ENCODE results near the gene APBB1. TPM values are rescaled to one million over a fixed set of nuclear protein-coding genes. Genes with fewer than 3 reads are reported as not detected.

APBB1 gene
- 10 to 100 TPM; 51.5 to 51.6 TPM for total RNA-seq
- polyA plus RNA-seq (2013, experiment 1 of 2) = 58.5 TPM
- polyA plus RNA-seq (2013, experiment 2 of 2) = 58.3 TPM
- long read RNA-seq, experiment 1, transcript APBB1-201 (14 exons, 2,636 nt) = major isoform, 5 of 28 reads
- long read RNA-seq, experiment 1, partial matches to known transcripts = 11 of 28 reads
- long read RNA-seq, experiment 1, other reads (novel, unspliced or antisense) = 10 of 28 reads
- long read RNA-seq, experiment 2, transcript APBB1-205 (3 exons, 1,229 nt) = minor isoform, 6 of 218 reads
- long read RNA-seq, experiment 2, transcript APBB1-201 (14 exons, 2,636 nt) = major isoform, 180 of 218 reads
- long read RNA-seq, experiment 2, partial matches to known transcripts = 5 of 218 reads
- long read RNA-seq, experiment 2, other reads (novel, unspliced or antisense) = 25 of 218 reads
- long read RNA-seq, experiment 3, transcript APBB1-201 (14 exons, 2,636 nt) = major isoform, 284 of 342 reads
- long read RNA-seq, experiment 3, partial matches to known transcripts = 11 of 342 reads
- long read RNA-seq, experiment 3, other reads (novel, unspliced or antisense) = 40 of 342 reads
- long read RNA-seq, experiment 4, transcript APBB1-201 (14 exons, 2,636 nt) = major isoform, 8 of 22 reads
- long read RNA-seq, experiment 4, partial matches to known transcripts = 5 of 22 reads
- long read RNA-seq, experiment 4, other reads (novel, unspliced or antisense) = 3 of 22 reads

DNA sequence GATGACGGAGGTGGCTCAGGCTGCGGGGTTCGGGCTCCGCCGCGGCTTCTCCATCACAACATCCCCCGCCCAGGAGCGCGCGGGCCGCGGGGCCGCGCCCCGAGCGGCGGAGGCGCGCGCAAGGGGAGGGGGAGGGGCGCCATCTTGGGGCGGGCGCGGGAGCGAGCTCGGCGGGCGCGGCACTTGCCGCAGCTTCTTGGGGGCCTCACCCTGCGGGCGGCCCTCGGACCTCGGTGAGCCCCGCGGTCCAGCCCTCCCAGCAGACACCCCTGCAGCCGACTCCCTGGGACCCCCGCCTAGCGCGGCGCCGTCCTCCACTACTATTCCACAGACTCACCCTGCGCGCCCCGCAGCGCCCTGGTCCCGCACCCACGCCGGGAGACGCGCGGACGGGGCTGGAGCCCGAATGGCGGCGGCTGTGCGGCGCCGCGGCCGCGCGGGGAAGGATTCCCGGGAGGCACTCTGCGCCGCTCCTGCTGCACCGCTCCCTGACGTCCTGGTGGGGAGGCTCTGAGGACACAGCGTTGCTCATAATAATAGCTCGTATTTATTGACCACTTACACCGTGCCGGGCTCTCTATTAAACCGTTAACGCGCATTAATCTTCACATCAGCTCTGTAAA lies at the start of gene APBB1:
APBB1 (minus strand) TSS at position 86 of the 623 bp plus-strand sequence. CDS start 7,747 bp downstream, outside the sequence.
- no peak within 1 kb of the TSS for H3K27ac ChIP-seq (ENCODE audit: low read depth, low read length)
- TF ChIP-seq, protein P1, sequence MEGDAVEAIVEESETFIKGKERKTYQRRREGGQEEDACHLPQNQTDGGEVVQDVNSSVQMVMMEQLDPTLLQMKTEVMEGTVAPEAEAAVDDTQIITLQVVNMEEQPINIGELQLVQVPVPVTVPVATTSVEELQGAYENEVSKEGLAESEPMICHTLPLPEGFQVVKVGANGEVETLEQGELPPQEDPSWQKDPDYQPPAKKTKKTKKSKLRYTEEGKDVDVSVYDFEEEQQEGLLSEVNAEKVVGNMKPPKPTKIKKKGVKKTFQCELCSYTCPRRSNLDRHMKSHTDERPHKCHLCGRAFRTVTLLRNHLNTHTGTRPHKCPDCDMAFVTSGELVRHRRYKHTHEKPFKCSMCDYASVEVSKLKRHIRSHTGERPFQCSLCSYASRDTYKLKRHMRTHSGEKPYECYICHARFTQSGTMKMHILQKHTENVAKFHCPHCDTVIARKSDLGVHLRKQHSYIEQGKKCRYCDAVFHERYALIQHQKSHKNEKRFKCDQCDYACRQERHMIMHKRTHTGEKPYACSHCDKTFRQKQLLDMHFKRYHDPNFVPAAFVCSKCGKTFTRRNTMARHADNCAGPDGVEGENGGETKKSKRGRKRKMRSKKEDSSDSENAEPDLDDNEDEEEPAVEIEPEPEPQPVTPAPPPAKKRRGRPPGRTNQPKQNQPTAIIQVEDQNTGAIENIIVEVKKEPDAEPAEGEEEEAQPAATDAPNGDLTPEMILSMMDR (conservative IDR thresholded peaks at IDR 0.05) = no peak
- Mint-ChIP-seq H3K36me3 (ENCODE audit: low read depth) (no peaks in the 10 kb centered on the region), H3K4me3 (no peak within 1 kb of the TSS), H3K27me3 (ENCODE audit: insufficient read depth) (peaks cover 37% of the 10 kb centered on the region), H3K27ac (no peak within 1 kb of the TSS), H3K9me3 (no peaks in the 10 kb centered on the region), H3K4me1 (no peaks in the 10 kb centered on the region)
- H3K36me3 ChIP-seq (ENCODE audit: control insufficient read depth, insufficient read depth, low read length) = no peaks in the 10 kb centered on the region
- H3K4me3 ChIP-seq (ENCODE audit: low read length) = peak within 1 kb of the TSS; percentile 80
- no peaks in the 10 kb centered on the region for H3K9me3 ChIP-seq (ENCODE audit: control insufficient read depth, low read length)
- WGBS, 2 experiments (ENCODE audit: insufficient coverage in 1 of 2, insufficient read length in 1 of 2) = 0 to 1% methylated on average over 12 to 74 of the region's 75 CpGs
- H3K9ac ChIP-seq (ENCODE audit: extremely low read depth, low read length, poor library complexity, severe bottlenecking) = peak within 1 kb of the TSS; percentile 56
- no peak for DNase-seq
- no peaks in the 10 kb centered on the region for H3K4me1 ChIP-seq (ENCODE audit: control insufficient read depth, insufficient read depth, low read length)
- peaks cover 34% of the 10 kb centered on the region for H3K27me3 ChIP-seq (ENCODE audit: control insufficient read depth, insufficient read depth, low read length, poor library complexity, severe bottlenecking)

DNA sequence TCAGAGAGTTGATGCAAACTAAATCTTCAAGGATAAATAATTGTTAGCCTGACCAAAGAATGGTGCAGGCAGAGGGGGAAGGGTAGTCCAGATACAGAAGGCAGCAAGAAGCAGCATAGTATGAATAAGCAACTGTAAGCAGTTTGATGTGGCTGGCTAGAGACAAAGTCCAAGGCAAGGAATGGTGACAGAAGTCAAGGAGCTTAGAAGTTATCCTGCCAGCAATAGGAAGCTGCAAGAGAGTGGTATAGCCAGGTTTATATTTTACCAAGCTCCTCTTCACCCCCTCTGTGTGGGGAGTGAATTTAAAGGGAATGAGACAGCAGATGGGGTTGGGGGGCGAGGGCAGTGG lies 40.2 kb upstream of the APBB1 start:
- no peak overlapping the region for H3K9ac ChIP-seq (ENCODE audit: extremely low read depth, low read length, poor library complexity, severe bottlenecking)
- H3K36me3 ChIP-seq (ENCODE audit: control insufficient read depth, insufficient read depth, low read length) = peaks cover 7% of the 10 kb centered on the region
- no peaks in the 10 kb centered on the region for H3K4me1 Mint-ChIP-seq
- peaks cover 14% of the 10 kb centered on the region for H3K36me3 Mint-ChIP-seq (ENCODE audit: low read depth)
- TF ChIP-seq, protein P1 (conservative IDR thresholded peaks at IDR 0.05) = no peak
- no peak overlapping the region for H3K27ac ChIP-seq (ENCODE audit: low read depth, low read length)
- no peaks in the 10 kb centered on the region for H3K27me3 Mint-ChIP-seq (ENCODE audit: insufficient read depth)
- no peaks in the 10 kb centered on the region for H3K9me3 Mint-ChIP-seq
- WGBS, 2 experiments (ENCODE audit: insufficient coverage in 1 of 2, insufficient read length in 1 of 2) = 89% methylated on average over 1 of the region's 1 CpG; no CpG with 5 or more reads in 1 of the 2 experiments
- no peak overlapping the region for H3K4me3 Mint-ChIP-seq
- DNase-seq = no peak
- H3K4me1 ChIP-seq (ENCODE audit: control insufficient read depth, insufficient read depth, low read length) = no peaks in the 10 kb centered on the region
- H3K4me3 ChIP-seq (ENCODE audit: low read length) = no peak overlapping the region
- no peaks in the 10 kb centered on the region for H3K27me3 ChIP-seq (ENCODE audit: control insufficient read depth, insufficient read depth, low read length, poor library complexity, severe bottlenecking)
- no peak overlapping the region for H3K27ac Mint-ChIP-seq
- H3K9me3 ChIP-seq (ENCODE audit: control insufficient read depth, low read length) = no peaks in the 10 kb centered on the region

DNA sequence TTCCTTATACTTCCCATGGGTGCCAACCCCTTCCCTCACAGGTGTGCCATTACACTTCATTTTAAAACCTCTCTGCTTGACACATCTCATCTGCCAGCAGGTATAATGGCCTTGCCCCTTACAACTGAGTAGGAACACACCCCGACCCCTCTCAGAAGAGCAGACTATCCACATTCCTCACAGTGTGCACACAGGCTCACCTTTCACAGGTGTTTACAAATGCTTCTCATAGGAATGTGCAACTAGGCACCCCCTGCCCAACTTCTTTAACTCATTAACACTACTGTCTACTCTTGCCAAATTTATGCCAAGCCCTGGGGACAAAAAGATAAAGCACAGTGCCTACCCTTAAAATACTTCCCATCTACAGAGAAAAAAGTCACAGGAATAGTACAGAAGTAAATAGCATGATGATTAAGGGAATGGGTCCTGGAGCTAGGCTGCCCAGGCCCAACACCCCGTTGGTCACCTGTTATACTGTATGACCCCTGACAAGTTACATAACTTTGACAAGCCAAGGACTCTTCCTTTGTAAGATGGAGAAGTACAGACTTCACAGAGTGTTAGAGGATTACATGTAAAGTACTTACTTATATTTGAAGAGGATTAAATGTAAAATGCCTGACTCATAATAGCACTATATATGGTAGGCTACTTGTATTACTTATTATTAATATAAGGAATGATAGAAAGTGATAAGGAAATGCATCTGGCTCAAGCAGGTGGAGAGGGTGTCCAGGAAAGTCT lies 39.6 kb upstream of the APBB1 start:
- H3K4me3 Mint-ChIP-seq = no peak overlapping the region
- Histone ChIP-seq H3K27me3 (ENCODE audit: control insufficient read depth, insufficient read depth, low read length, poor library complexity, severe bottlenecking) (no peaks in the 10 kb centered on the region), H3K36me3 (ENCODE audit: control insufficient read depth, insufficient read depth, low read length) (peaks cover 11% of the 10 kb centered on the region), H3K4me3 (ENCODE audit: low read length) (no peak overlapping the region), H3K9ac (ENCODE audit: extremely low read depth, low read length, poor library complexity, severe bottlenecking) (no peak overlapping the region), H3K27ac (ENCODE audit: low read depth, low read length) (no peak overlapping the region), H3K9me3 (ENCODE audit: control insufficient read depth, low read length) (no peaks in the 10 kb centered on the region), H3K4me1 (ENCODE audit: control insufficient read depth, insufficient read depth, low read length) (no peaks in the 10 kb centered on the region)
- no peaks in the 10 kb centered on the region for H3K27me3 Mint-ChIP-seq (ENCODE audit: insufficient read depth)
- H3K4me1 Mint-ChIP-seq = no peaks in the 10 kb centered on the region
- H3K27ac Mint-ChIP-seq = no peak overlapping the region
- no peaks in the 10 kb centered on the region for H3K9me3 Mint-ChIP-seq
- DNase-seq = no peak
- TF ChIP-seq, protein P1 (conservative IDR thresholded peaks at IDR 0.05) = no peak
- peaks cover 11% of the 10 kb centered on the region for H3K36me3 Mint-ChIP-seq (ENCODE audit: low read depth)
- 89 to 95% methylated on average over 2 of the region's 2 CpGs for WGBS, 2 experiments (ENCODE audit: insufficient coverage in 1 of 2, insufficient read length in 1 of 2)

Measured in endodermal cell (in vitro differentiated cells).